Mesendoderm (in vitro differentiated cells): ENCODE measurements around the gene WNK2.

Source experiments
- DNase-seq: peaks from one replicate; pipeline ENCODE4 v3.0.0; 2013
- H2AK5ac ChIP-seq: 2 replicates; pipeline ENCODE4 v1.6.1; 2013; ENCODE audit warnings: low read length, inconsistent platforms
- H2BK120ac ChIP-seq: 2 replicates; pipeline ENCODE4 v1.6.1; 2013; ENCODE audit warnings: low read depth, mild to moderate bottlenecking, low read length, moderate library complexity, mixed read lengths
- H2BK15ac ChIP-seq: replicated peaks from 2 replicates; pipeline ENCODE4 v1.6.1; 2013; ENCODE audit warnings: low read depth, mild to moderate bottlenecking, moderate library complexity
- H2BK5ac ChIP-seq: 2 replicates; pipeline ENCODE4 v1.6.1; 2013; ENCODE audit warnings: low read length, inconsistent platforms
- H3K18ac ChIP-seq: 2 replicates; pipeline ENCODE4 v1.6.1; 2013; ENCODE audit warnings: mild to moderate bottlenecking, low read length, mixed read lengths
- H3K23ac ChIP-seq: one replicate; pipeline ENCODE4 v1.6.1; 2013; ENCODE audit warnings: low read length
- H3K27ac ChIP-seq: 2 replicates; pipeline ENCODE4 v1.5.1; 2013; ENCODE audit warnings: low read depth, mild to moderate bottlenecking, inconsistent platforms, low read length, moderate library complexity
- H3K27me3 ChIP-seq: 2 replicates; pipeline ENCODE4 v1.6.1; 2013; ENCODE audit warnings: low read length, control low read depth, mild to moderate bottlenecking, inconsistent platforms; ENCODE audit not compliant: insufficient read depth, poor library complexity
- H3K36me3 ChIP-seq: 2 replicates; pipeline ENCODE4 v1.6.1; 2013; ENCODE audit warnings: low read length, inconsistent platforms; ENCODE audit not compliant: control insufficient read depth, insufficient read depth
- H3K4ac ChIP-seq: one replicate; pipeline ENCODE4 v1.6.1; 2013; ENCODE audit warnings: low read depth, mild to moderate bottlenecking, low read length, moderate library complexity
- H3K4me1 ChIP-seq: 2 replicates; pipeline ENCODE4 v1.6.1; 2013; ENCODE audit warnings: low read depth, low read length, inconsistent platforms; ENCODE audit not compliant: control insufficient read depth
- H3K4me2 ChIP-seq: 2 replicates; pipeline ENCODE4 v1.6.1; 2013; ENCODE audit warnings: low read length
- H3K4me3 ChIP-seq: 2 replicates; pipeline ENCODE4 v1.5.1; 2013; ENCODE audit warnings: mild to moderate bottlenecking, low read length
- H3K56ac ChIP-seq: one replicate; pipeline ENCODE4 v1.6.1; 2013; ENCODE audit warnings: low read length
- H3K79me1 ChIP-seq: 2 replicates; pipeline ENCODE4 v1.6.1; 2013; ENCODE audit warnings: low read length, inconsistent platforms
- H3K79me2 ChIP-seq: 2 replicates; pipeline ENCODE4 v1.6.1; 2013; ENCODE audit warnings: mild to moderate bottlenecking, low read length; ENCODE audit not compliant: control insufficient read depth, insufficient read depth
- H3K9ac ChIP-seq: 2 replicates; pipeline ENCODE4 v1.6.1; 2013; ENCODE audit warnings: low read length, inconsistent platforms
- H4K5ac ChIP-seq: one replicate; pipeline ENCODE4 v1.6.1; 2013; ENCODE audit warnings: low read length
- H4K8ac ChIP-seq: one replicate; pipeline ENCODE4 v1.6.1; 2013; ENCODE audit warnings: low read depth, mild to moderate bottlenecking, control low read depth, low read length, moderate library complexity
- WGBS: extraction: QIAGEN DNeasy Blood & Tissue Kit; methylation state at CpG from one replicate; pipeline ENCODE4 v1.1.7; 2013; ENCODE audit warnings: low lambda C conversion rate, missing lambda C conversion rate; ENCODE audit not compliant: insufficient coverage; ENCODE audit errors: extremely low coverage; 5-methylcytosine and 5-hydroxymethylcytosine counted together

WNK2 gene

DNA sequence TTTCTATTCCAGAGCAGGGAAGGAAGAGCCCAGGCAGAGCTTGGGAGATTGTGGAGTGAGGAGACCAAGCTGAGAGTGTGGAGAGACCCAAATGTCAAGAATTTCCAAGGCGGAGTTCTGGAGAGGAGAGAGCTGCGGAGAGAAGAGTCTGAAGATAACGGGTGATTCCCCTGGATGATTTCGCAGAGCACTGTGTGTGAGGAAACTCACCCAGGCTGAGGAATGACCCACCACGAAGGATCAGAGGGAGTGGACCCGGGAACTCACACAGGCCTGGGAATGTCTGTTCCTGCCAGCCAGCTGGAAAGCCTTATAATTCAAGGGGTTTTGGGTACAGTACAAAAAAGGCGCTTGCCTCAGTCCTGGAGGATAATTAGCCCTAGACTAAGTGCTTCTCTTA, 94.2 kb downstream of the WNK2 start:
- Histone ChIP-seq H3K27ac (no peak overlapping the region), H2BK15ac (no peak overlapping the region), H3K4me2 (no peak overlapping the region), H4K8ac (no peak overlapping the region), H3K4me3 (no peak overlapping the region), H3K18ac (no peak overlapping the region), H2BK5ac (no peak overlapping the region), H3K4me1 (no peaks in the 10 kb centered on the region), H3K56ac (no peak overlapping the region), H4K5ac (no peak overlapping the region), H3K79me2 (no peaks in the 10 kb centered on the region), H3K79me1 (no peaks in the 10 kb centered on the region), H2AK5ac (no peak overlapping the region), H3K4ac (no peak overlapping the region), H3K27me3 (no peaks in the 10 kb centered on the region), H2BK120ac (no peak overlapping the region), H3K36me3 (no peaks in the 10 kb centered on the region), H3K9ac (no peak overlapping the region), H3K23ac (no peak overlapping the region)
- peak; percentile 34 for DNase-seq
- WGBS: no CpG with 5 or more reads among the region's 7 CpGs

DNA sequence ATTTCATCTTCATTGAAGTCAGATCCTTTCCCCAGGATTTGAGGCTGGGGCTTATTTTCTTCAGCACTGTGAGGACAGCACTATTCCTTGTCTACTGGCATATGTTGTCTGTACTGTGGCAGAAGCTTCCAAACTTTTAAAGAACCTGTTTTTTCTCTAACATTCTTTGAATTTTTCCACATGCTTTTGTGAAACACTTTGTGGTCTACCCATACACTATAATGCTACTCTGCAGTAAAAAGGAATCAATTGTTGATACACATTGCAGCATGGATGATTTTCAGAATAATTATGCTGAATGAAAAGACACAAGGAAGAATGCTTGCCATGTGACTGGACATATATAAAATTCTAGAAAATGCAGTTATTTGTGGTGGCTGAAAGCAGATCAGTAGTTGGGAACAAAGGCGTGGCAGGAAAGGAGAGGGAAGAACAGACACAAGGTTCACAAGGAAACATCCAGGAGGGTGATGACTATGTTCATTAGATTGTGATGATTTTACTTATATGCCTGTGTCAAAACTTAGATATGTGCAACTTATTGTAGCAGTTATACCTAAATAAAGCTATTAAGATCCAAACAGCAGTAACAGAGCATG, 96.8 kb downstream of the WNK2 start:
- no peak overlapping the region for H3K27ac ChIP-seq
- H3K27me3 ChIP-seq: no peaks in the 10 kb centered on the region
- H3K4ac ChIP-seq: no peak overlapping the region
- no peak overlapping the region for H4K8ac ChIP-seq
- H2BK120ac ChIP-seq: no peak overlapping the region
- no peak overlapping the region for H4K5ac ChIP-seq
- H3K56ac ChIP-seq: no peak overlapping the region
- H3K4me3 ChIP-seq: no peak overlapping the region
- WGBS: no CpG with 5 or more reads among the region's 1 CpG
- no peak overlapping the region for H2BK15ac ChIP-seq
- no peaks in the 10 kb centered on the region for H3K36me3 ChIP-seq
- H2BK5ac ChIP-seq: no peak overlapping the region
- H2AK5ac ChIP-seq: no peak overlapping the region
- H3K23ac ChIP-seq: no peak overlapping the region
- DNase-seq: no peak
- H3K79me1 ChIP-seq: no peaks in the 10 kb centered on the region
- no peaks in the 10 kb centered on the region for H3K4me1 ChIP-seq
- no peak overlapping the region for H3K18ac ChIP-seq
- no peaks in the 10 kb centered on the region for H3K79me2 ChIP-seq
- H3K4me2 ChIP-seq: no peak overlapping the region
- H3K9ac ChIP-seq: no peak overlapping the region

DNA sequence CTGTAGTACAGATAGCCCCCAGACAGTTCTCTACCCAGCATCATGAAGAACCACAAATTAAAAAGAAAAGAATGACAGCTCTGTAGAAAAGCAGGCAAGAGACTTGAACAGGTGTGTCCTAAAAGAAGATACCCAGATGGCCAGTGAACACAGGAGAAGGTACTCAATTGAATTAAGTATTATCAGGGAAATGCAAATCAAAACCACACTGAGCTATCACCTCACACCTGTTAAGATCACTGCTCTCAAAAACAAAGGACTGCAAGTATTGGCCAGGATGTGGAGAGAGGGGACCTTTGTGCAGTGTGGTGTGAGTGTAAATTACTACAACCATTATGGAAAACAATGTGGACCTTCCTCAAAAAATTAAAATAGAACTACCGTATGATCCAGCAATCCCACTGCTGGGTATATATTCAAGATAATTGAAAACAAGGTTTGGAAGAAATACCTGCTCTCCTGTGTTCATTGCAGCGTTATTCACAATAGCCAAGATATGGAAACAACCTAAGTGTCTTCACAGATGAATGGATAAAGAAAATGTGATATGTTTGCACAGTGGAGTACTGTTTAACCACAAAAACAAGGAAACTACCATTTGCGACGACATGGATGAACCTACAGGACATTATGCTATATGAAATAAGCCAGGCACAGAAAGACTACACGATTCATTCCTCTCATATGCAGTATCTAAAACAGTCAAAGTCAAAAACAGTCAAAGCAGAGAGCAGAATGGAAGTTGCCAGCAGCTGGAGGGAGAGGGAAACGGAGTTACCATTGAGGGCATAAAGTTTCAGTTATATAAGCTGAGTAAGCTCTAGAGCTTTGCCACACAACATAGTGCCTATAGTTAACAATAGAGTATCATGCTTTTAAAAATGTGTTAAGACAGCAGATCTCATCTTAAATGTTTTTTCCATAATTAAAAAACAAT, 102.6 kb downstream of the WNK2 start:
- Histone ChIP-seq H3K79me2 (no peaks in the 10 kb centered on the region), H3K36me3 (no peaks in the 10 kb centered on the region), H3K27me3 (no peaks in the 10 kb centered on the region), H3K4me1 (no peaks in the 10 kb centered on the region), H2BK120ac (no peak overlapping the region), H3K4ac (no peak overlapping the region), H3K23ac (no peak overlapping the region), H4K8ac (no peak overlapping the region), H2BK15ac (no peak overlapping the region), H3K9ac (no peak overlapping the region), H3K4me3 (no peak overlapping the region), H3K27ac (no peak overlapping the region), H3K79me1 (no peaks in the 10 kb centered on the region), H2AK5ac (no peak overlapping the region), H3K4me2 (no peak overlapping the region), H3K56ac (no peak overlapping the region), H3K18ac (no peak overlapping the region), H4K5ac (no peak overlapping the region), H2BK5ac (no peak overlapping the region)
- peak; percentile 37 for DNase-seq
- WGBS: no CpG with 5 or more reads among the region's 6 CpGs

- Histone ChIP-seq H3K27ac (no peak overlapping the region), H2BK15ac (no peak overlapping the region), H3K56ac (no peak overlapping the region), H4K8ac (no peak overlapping the region), H3K27me3 (no peaks in the 10 kb centered on the region), H3K79me1 (no peaks in the 10 kb centered on the region), H3K4me1 (no peaks in the 10 kb centered on the region), H2BK120ac (no peak overlapping the region), H3K79me2 (no peaks in the 10 kb centered on the region), H3K4ac (no peak overlapping the region), H3K23ac (no peak overlapping the region), H3K4me3 (no peak overlapping the region), H4K5ac (no peak overlapping the region), H3K36me3 (no peaks in the 10 kb centered on the region), H3K18ac (no peak overlapping the region), H3K9ac (no peak overlapping the region), H2AK5ac (no peak overlapping the region), H3K4me2 (no peak overlapping the region), H2BK5ac (no peak overlapping the region)
- no peak for DNase-seq
- no CpG with 5 or more reads among the region's 10 CpGs for WGBS
These were observed 103.2 kb downstream of the WNK2 start for GRCh38 chr9:93287189-93287552.

DNA sequence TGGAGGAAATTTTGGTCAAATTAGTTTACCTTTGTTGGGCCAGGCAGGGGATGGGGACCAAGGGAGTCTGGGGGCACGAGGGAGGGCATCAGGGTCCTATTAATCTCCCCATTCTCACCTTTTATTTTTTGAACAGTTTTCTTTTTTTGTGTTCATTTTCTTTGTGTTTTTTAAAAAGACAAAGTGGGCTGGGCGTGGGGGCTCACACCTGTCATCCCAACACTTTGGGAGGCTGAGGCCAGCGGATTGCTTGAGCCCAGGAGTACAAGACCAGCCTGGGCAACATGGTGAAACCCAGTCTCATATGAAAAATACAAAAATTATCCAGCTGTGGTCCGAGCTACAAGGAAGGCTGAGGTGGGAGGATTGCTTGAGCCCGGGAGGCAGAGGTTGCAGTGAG, 103.7 kb downstream of the WNK2 start:
- H3K79me1 ChIP-seq: no peaks in the 10 kb centered on the region
- H2BK5ac ChIP-seq: no peak overlapping the region
- no peak overlapping the region for H3K56ac ChIP-seq
- H2BK15ac ChIP-seq: no peak overlapping the region
- WGBS: no CpG with 5 or more reads among the region's 5 CpGs
- no peak overlapping the region for H3K27ac ChIP-seq
- no peak overlapping the region for H4K8ac ChIP-seq
- no peak overlapping the region for H3K4me3 ChIP-seq
- H3K36me3 ChIP-seq: no peaks in the 10 kb centered on the region
- no peak overlapping the region for H2BK120ac ChIP-seq
- H3K27me3 ChIP-seq: no peaks in the 10 kb centered on the region
- H2AK5ac ChIP-seq: no peak overlapping the region
- H3K9ac ChIP-seq: no peak overlapping the region
- H3K4me1 ChIP-seq: no peaks in the 10 kb centered on the region
- H3K23ac ChIP-seq: no peak overlapping the region
- H3K18ac ChIP-seq: no peak overlapping the region
- H4K5ac ChIP-seq: no peak overlapping the region
- DNase-seq: no peak
- no peak overlapping the region for H3K4me2 ChIP-seq
- no peak overlapping the region for H3K4ac ChIP-seq
- no peaks in the 10 kb centered on the region for H3K79me2 ChIP-seq
